Renal pelvis (tissue), 4 donors: ENCODE measurements around the gene IGFBP3. TPM values are rescaled to one million over a fixed set of nuclear protein-coding genes. Genes with fewer than 3 reads are reported as not detected.

Experiments used
- DNase-seq: peaks from one replicate; pipeline ENCODE4 v3.0.0-alpha.2; 2013
- polyA plus RNA-seq, 3 donors: library from polyadenylated mRNA; unstranded; fragments of 120-200 nt; gene quantifications; one replicate each; pipeline ENCODE4 v1.2.1, GENCODE V29; 2013; ENCODE audit not compliant: insufficient read length in 3 of 3

The IGFBP3 gene
- polyA plus RNA-seq, 3 donors = 74.8 to 83.7 (median 78.3) TPM

- DNase-seq = no peak
Measured at GRCh38 chr7:45937301-45937700, 16.2 kb upstream of the IGFBP3 start.

GRCh38 chr7:45930967-45931366, 9.9 kb upstream of the IGFBP3 start:
- DNase-seq = no peak

- DNase-seq = no peak
Measured at GRCh38 chr7:45927721-45928120, 6.6 kb upstream of the IGFBP3 start.

- no peak for DNase-seq
Measured at GRCh38 chr7:45924283-45924682, 3.2 kb upstream of the IGFBP3 start.

GRCh38 chr7:45923818-45924217, 2.7 kb upstream of the IGFBP3 start:
- no peak for DNase-seq

GRCh38 chr7:45923290-45923689, 2.2 kb upstream of the IGFBP3 start:
- DNase-seq = peak; percentile 69

GRCh38 chr7:45922810-45923209, 1.7 kb upstream of the IGFBP3 start:
- no peak for DNase-seq

GRCh38 chr7:45921699-45922519, 837 bp upstream of the IGFBP3 start:
- peak; percentile 79 for DNase-seq

- DNase-seq = no peak
Measured at GRCh38 chr7:45921381-45921698, 268 bp upstream of the IGFBP3 start.

GRCh38 chr7:45919993-45920459, 1.0 kb downstream of the IGFBP3 start:
- DNase-seq = no peak

- DNase-seq = no peak
Measured at GRCh38 chr7:45919231-45919784, 1.8 kb downstream of the IGFBP3 start.

GRCh38 chr7:45918556-45918955, 2.5 kb downstream of the IGFBP3 start:
- DNase-seq = no peak

- peak; percentile 72 for DNase-seq
Measured at GRCh38 chr7:45917658-45918057, 3.4 kb downstream of the IGFBP3 start.

- DNase-seq = no peak
Measured at GRCh38 chr7:45917064-45917463, 4.0 kb downstream of the IGFBP3 start.

GRCh38 chr7:45915606-45916005, 5.5 kb downstream of the IGFBP3 start:
- no peak for DNase-seq

GRCh38 chr7:45914911-45915310, 6.2 kb downstream of the IGFBP3 start:
- no peak for DNase-seq

GRCh38 chr7:45912972-45913371, 8.1 kb downstream of the IGFBP3 start:
- DNase-seq = no peak

- DNase-seq = no peak
Measured at GRCh38 chr7:45911311-45911710, 9.8 kb downstream of the IGFBP3 start.

GRCh38 chr7:45910855-45911254, 10.2 kb downstream of the IGFBP3 start:
- DNase-seq = no peak

- no peak for DNase-seq
Measured at GRCh38 chr7:45909561-45909960, 11.5 kb downstream of the IGFBP3 start.

- DNase-seq = no peak
Measured at GRCh38 chr7:45902820-45903219, 18.3 kb downstream of the IGFBP3 start.

- DNase-seq = no peak
Measured at GRCh38 chr7:45901566-45901965, 19.5 kb downstream of the IGFBP3 start.

GRCh38 chr7:45898222-45898621, 22.9 kb downstream of the IGFBP3 start:
- no peak for DNase-seq
